CD14-positive monocyte (primary cell): Measurements from ENCODE around the gene TMEM26. TPM values are rescaled to one million over a fixed set of nuclear protein-coding genes. Genes with fewer than 3 reads are reported as not detected.

Experiments used
- DNase-seq, 3 donors: peaks; one replicate each; pipeline ENCODE4 v3.0.0-alpha.2; 2011 to 2022
- H2AFZ ChIP-seq: 2 replicates; pipeline ENCODE4 v1.6.0; 2012; ENCODE audit warnings: mild to moderate bottlenecking, low read depth, low read length, inconsistent platforms; ENCODE audit not compliant: insufficient read depth, poor library complexity, severe bottlenecking
- H3K27ac ChIP-seq, 2 donors: 1 replicate in 1 of 2; 2 replicates in 1 of 2; pipeline ENCODE4 v1.5.1; 2012 to 2013; ENCODE audit warnings: low read length in 2 of 2, control low read depth in 1 of 2, inconsistent platforms in 1 of 2, low read depth in 1 of 2, mild to moderate bottlenecking in 1 of 2
- H3K27me3 ChIP-seq, 2 donors: one replicate each; pipeline versions ENCODE4 v1.6.0 to v1.6.1; 2011 to 2013; ENCODE audit warnings: low read length in 2 of 2; ENCODE audit not compliant: control insufficient read depth in 2 of 2, insufficient read depth in 2 of 2
- H3K36me3 ChIP-seq, 2 donors: replicated peaks in 1 of 2; 1 replicate in 1 of 2; 2 replicates in 1 of 2; pipeline versions ENCODE4 v1.5.1 to v1.6.1; 2012 to 2013; ENCODE audit warnings: low read length in 2 of 2, control low read depth in 1 of 2, inconsistent platforms in 1 of 2, mild to moderate bottlenecking in 1 of 2; ENCODE audit not compliant: insufficient read depth in 2 of 2, control insufficient read depth in 1 of 2
- H3K4me1 ChIP-seq, 2 donors: 1 replicate in 1 of 2; 2 replicates in 1 of 2; pipeline versions ENCODE4 v1.5.1 to v1.6.1; 2012 to 2013; ENCODE audit warnings: low read length in 2 of 2, control low read depth in 1 of 2, inconsistent platforms in 1 of 2, mild to moderate bottlenecking in 1 of 2, moderate library complexity in 1 of 2; ENCODE audit not compliant: insufficient read depth in 2 of 2, control insufficient read depth in 1 of 2
- H3K4me2 ChIP-seq: replicated peaks from 2 replicates; pipeline ENCODE3; 2012; ENCODE audit warnings: low read length, moderate library complexity, mild to moderate bottlenecking; ENCODE audit not compliant: poor library complexity, severe bottlenecking; ENCODE audit errors: extremely low read depth
- H3K4me3 ChIP-seq, 3 experiments: fragments of 200-600 bp in 1 of 3; sonication (generic) in 1 of 3; replicated peaks in 1 of 3; 1 replicate in 2 of 3; 2 replicates in 1 of 3; pipeline ENCODE4 v1.5.1; 2011 to 2013; ENCODE audit warnings: low read length in 3 of 3, mild to moderate bottlenecking in 3 of 3, control low read depth in 2 of 3, low read depth in 2 of 3, inconsistent platforms in 1 of 3, moderate library complexity in 1 of 3
- H3K79me2 ChIP-seq: 2 replicates; pipeline ENCODE4 v1.6.0; 2012; ENCODE audit warnings: mild to moderate bottlenecking, control low read depth, inconsistent platforms, low read length, moderate library complexity; ENCODE audit not compliant: insufficient read depth
- H3K9ac ChIP-seq: 2 replicates; pipeline ENCODE4 v1.6.0; 2017; ENCODE audit warnings: low read length, mild to moderate bottlenecking; ENCODE audit not compliant: insufficient read depth, poor library complexity, severe bottlenecking
- H3K9me3 ChIP-seq, 2 donors: replicated peaks in 1 of 2; 1 replicate in 1 of 2; 2 replicates in 1 of 2; pipeline versions ENCODE4 v1.5.1 to v1.6.1; 2012 to 2013; ENCODE audit warnings: low read length in 2 of 2, control low read depth in 1 of 2; ENCODE audit not compliant: control insufficient read depth in 1 of 2, insufficient read depth in 1 of 2
- H4K20me1 ChIP-seq: 2 replicates; pipeline ENCODE4 v1.6.0; 2012; ENCODE audit warnings: mild to moderate bottlenecking, low read length, control low read depth, moderate library complexity; ENCODE audit not compliant: insufficient read depth
- H3K27ac Mint-ChIP-seq, 7 donors: one replicate each; pipeline ENCODE4 v1.8.0; 2020; ENCODE audit warnings: mild to moderate bottlenecking in 7 of 7, mixed read lengths in 7 of 7, moderate library complexity in 6 of 7, inconsistent platforms in 2 of 7
- H3K27me3 Mint-ChIP-seq, 3 donors: one replicate each; pipeline ENCODE4 v1.8.0; 2021 to 2022; ENCODE audit warnings: low read depth in 3 of 3, mild to moderate bottlenecking in 3 of 3, mixed read lengths in 3 of 3, moderate library complexity in 3 of 3, inconsistent platforms in 1 of 3
- H3K36me3 Mint-ChIP-seq, 2 donors: one replicate each; pipeline ENCODE4 v1.8.0; 2020; ENCODE audit warnings: mixed read lengths in 2 of 2, inconsistent platforms in 1 of 2, mild to moderate bottlenecking in 1 of 2
- H3K4me1 Mint-ChIP-seq: one replicate; pipeline ENCODE4 v1.8.0; 2020; ENCODE audit warnings: mild to moderate bottlenecking, mixed read lengths
- H3K4me3 Mint-ChIP-seq, 2 donors: one replicate each; pipeline ENCODE4 v1.8.0; 2020; ENCODE audit warnings: mild to moderate bottlenecking in 2 of 2, mixed read lengths in 2 of 2, moderate library complexity in 1 of 2
- H3K9me3 Mint-ChIP-seq, 7 donors: one replicate each; pipeline ENCODE4 v1.8.0; 2020 to 2022; ENCODE audit warnings: mixed read lengths in 7 of 7, mild to moderate bottlenecking in 6 of 7, moderate library complexity in 6 of 7, inconsistent platforms in 2 of 7
- CTCF ChIP-seq: fragments of 200-600 bp; IDR thresholded peaks from one replicate; pipeline ENCODE4 v1.8.0; 2022; ENCODE audit warnings: antibody characterized with exemption, mild to moderate bottlenecking
- WGBS: methylation state at CpG from one replicate; pipeline ENCODE4 v1.1.5; 2013; ENCODE audit warnings: missing lambda C conversion rate; ENCODE audit not compliant: insufficient coverage; 5-methylcytosine and 5-hydroxymethylcytosine counted together
- intact Hi-C, 2 donors: fragments of 100-400 bp; cut with micrococcal nuclease; formaldehyde crosslinking; loops; one replicate each; pipeline versions ENCODE4 v1.15.0 to v1.15.1; 2023
- polyA plus RNA-seq, 3 donors: library from polyadenylated mRNA; depleted of rRNA in 1 of 3; unstranded in 2 of 3; stranded (reverse) in 1 of 3; fragments of 300-500 nt in 2 of 3; fragments of >200 nt in 1 of 3; fragmentation: Illumina TruSeq in 2 of 3; gene quantifications; 1 replicate in 2 of 3; 2 replicates in 1 of 3; pipeline ENCODE4 v1.2.3, GENCODE V29; 2012 to 2021

TMEM26 gene
- polyA plus RNA-seq, 3 donors = not detected

- Mint-ChIP-seq H3K4me1 (no peaks in the 10 kb centered on the region), H3K4me3 (no peak overlapping the region), H3K27ac (no peak overlapping the region), H3K36me3 (no peaks in the 10 kb centered on the region), H3K27me3 (peaks cover 0 to 2% (median 0%) of the 10 kb centered on the region in 3 donors), H3K9me3 (peaks cover 0 to 8% (median 3%) of the 10 kb centered on the region in 7 donors)
- intact Hi-C loops = no loop called here
- DNase-seq = no peak
- Histone ChIP-seq H3K9ac (no peak overlapping the region), H4K20me1 (no peaks in the 10 kb centered on the region), H3K4me1 (no peaks in the 10 kb centered on the region), H3K27ac (no peak overlapping the region), H3K79me2 (no peaks in the 10 kb centered on the region), H3K27me3 (no peaks in the 10 kb centered on the region), H3K9me3 (peaks cover 0 to 3% of the 10 kb centered on the region in 2 donors), H3K4me3 (no peak overlapping the region), H3K36me3 (no peaks in the 10 kb centered on the region), H2AFZ (no peak overlapping the region), H3K4me2 (no peak overlapping the region)
- TF ChIP-seq CTCF = no peak
Measured at GRCh38 chr10:61415824-61416223, 37.4 kb downstream of the TMEM26 start.

- Mint-ChIP-seq H3K9me3 (peaks cover 0 to 6% (median 3%) of the 10 kb centered on the region in 7 donors), H3K27ac (no peak overlapping the region), H3K36me3 (no peaks in the 10 kb centered on the region), H3K4me3 (no peak overlapping the region), H3K4me1 (no peaks in the 10 kb centered on the region), H3K27me3 (no peaks in the 10 kb centered on the region)
- no peak overlapping the region for H3K27ac ChIP-seq
- no peaks in the 10 kb centered on the region for H3K36me3 ChIP-seq
- H2AFZ ChIP-seq = no peak overlapping the region
- H3K4me2 ChIP-seq = no peak overlapping the region
- H3K4me1 ChIP-seq = no peaks in the 10 kb centered on the region
- DNase-seq = no peak
- intact Hi-C loops = no loop called here
- no CpG with 5 or more reads among the region's 2 CpGs for WGBS
- H3K9me3 ChIP-seq = peaks cover 0 to 8% of the 10 kb centered on the region in 2 donors
- H3K9ac ChIP-seq = no peak overlapping the region
- no peaks in the 10 kb centered on the region for H4K20me1 ChIP-seq
- no peak overlapping the region for H3K4me3 ChIP-seq
- no peaks in the 10 kb centered on the region for H3K79me2 ChIP-seq
- TF ChIP-seq CTCF = no peak
- no peaks in the 10 kb centered on the region for H3K27me3 ChIP-seq
Measured at GRCh38 chr10:61411706-61412105, 41.5 kb downstream of the TMEM26 start.
